Measurements from ENCODE around the gene NEURL1. TPM values are rescaled to one million over a fixed set of nuclear protein-coding genes. Genes with fewer than 3 reads are reported as not detected.
A peak's percentile ranks its signal among the peaks of the same experiment; 100 is the strongest.

NEURL1 gene
- total RNA-seq, 1 experiment from 2014 or later: not detected

DNA sequence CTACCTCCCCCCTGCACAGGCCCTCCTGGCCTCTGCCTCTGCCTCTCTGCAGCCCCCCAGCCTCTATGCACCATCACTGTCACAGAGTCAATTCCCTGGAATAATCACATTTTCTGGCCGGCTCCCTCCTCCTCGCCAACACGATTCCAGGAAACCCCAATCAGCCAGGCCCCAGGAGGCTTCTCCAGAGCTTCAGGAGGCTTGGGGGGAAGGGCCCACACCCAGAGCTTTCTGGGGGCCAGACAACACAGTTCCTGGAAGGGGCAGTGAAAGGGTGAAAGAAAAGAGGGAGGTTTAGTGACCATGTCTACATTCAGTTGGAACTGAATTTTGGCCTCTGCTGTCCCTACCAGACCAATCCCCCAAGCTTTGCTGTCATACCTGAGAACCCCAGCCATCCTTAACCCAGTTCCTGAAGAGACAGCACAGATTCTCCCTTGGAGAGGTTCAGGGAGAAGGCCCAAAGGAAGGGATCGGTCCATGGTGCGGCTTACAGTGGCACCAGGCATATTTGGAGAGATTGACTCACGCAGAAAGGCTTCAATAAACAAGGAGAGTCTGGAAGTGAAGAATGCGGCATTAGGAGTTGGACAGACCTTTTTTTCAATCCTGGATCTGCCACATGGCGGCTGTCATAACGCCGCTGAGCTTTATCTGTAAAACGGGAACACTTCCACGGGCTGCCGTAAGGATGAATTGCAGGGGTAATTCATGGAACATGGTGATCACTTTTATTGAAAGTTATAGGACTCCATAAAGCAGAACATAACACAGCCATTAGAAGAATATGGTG is 89.0 kb downstream of the NEURL1 start:
- DNase-seq (ENCODE audit: low read depth): no peak

DNA sequence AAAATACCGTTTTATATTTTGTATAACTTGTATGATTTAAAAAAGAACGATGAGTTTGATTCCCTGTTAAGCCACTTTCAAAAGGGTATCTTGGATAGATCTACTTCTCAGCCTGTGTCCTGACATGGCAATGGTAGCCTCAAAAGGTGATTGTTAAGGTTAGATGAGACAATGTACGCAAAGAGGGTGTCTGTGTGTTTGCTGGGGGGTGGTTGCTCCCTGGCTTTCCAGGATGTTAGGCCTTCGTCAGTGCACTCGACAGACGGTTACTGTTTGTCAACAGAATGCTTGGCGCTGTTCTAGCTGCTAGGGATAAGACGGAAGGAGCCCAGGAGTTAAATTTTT is 90.3 kb downstream of the NEURL1 start:
- DNase-seq (ENCODE audit: low read depth): no peak

DNA sequence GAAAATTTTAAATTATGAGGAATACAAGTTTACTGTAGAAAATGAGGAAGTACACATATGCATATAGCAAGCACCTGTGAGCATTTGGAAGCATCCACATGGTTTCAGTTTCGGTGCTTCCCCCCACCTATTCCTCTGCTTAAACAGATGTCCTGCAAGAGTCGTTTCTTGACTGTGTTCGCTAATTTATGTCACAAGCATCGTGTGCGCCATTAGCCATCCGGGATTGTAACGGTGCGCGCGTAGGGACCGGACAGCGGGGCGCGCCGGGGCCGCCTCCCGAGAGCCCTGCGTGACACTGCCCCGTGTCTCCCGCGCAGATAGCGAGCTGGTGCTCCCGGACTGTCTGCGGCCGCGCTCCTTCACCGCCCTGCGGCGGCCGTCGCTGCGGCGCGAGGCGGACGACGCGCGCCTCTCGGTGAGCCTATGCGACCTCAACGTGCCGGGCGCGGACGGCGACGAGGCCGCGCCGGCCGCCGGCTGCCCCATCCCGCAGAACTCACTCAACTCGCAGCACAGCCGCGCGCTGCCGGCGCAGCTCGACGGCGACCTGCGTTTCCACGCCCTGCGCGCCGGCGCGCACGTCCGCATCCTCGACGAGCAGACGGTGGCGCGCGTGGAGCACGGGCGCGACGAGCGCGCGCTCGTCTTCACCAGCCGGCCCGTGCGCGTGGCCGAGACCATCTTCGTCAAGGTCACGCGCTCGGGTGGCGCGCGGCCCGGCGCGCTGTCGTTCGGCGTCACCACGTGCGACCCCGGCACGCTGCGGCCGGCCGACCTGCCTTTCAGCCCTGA is 90.9 kb downstream of the NEURL1 start:
- no peak for DNase-seq (ENCODE audit: low read depth)

DNA sequence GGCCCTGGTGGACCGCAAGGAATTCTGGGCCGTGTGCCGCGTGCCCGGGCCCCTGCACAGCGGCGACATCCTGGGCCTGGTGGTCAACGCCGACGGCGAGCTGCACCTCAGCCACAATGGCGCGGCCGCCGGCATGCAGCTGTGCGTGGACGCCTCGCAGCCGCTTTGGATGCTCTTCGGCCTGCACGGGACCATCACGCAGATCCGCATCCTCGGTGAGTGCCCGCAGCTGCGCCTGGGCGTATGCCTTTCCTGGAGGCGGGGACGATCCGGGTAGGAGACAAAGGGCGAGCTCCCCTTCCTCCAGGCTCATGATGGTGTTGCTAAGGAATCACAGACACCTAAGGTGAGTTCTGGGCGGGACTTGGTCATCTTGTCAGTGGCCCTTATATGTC is 91.5 kb downstream of the NEURL1 start:
- DNase-seq (ENCODE audit: low read depth): no peak

DNA sequence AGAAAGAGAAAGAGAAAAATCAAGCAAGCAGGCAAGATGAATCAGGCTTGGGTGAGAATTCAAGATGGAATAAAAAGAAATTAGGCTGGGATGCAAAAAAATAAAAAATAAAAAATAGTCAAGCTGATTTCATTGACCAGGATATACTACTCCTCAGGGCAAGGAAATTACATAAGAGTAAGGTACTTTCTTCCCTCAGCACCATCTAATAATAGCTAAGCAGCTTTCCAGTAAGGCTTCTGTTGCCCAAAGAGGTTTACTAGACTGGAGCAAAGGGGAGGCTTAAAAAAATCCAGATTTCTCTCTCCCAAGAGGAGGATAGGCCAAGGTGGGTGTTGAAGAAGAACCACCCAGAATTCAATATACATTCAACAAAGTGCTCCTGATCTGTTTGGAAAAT is 93.6 kb downstream of the NEURL1 start:
- no peak for DNase-seq (ENCODE audit: low read depth)

DNA sequence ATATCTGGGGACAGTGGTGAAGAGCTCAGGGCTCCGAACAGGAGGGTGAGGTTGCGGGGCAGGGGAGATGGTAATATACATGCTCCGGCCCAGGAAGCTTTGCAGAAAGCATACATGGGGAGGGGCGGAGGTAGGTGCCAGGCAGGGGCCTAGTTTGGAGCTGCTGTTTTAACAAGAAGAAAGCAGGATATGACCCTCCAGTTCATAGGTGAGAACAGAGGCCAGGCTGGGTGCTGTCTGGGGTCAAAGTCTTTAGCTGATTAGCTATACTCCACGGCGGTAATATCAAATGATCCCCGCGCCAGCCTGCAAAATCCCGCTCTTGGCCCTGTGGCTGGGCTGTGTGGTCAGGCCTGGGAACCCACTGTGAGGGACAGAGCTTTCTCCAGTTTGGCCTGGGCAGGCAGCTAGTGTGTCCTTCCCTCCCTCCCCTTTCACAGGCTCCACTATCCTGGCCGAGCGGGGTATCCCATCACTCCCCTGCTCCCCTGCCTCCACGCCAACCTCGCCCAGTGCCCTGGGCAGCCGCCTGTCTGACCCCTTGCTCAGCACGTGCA is 95.6 kb downstream of the NEURL1 start:
- no peak for DNase-seq (ENCODE audit: low read depth)

DNA sequence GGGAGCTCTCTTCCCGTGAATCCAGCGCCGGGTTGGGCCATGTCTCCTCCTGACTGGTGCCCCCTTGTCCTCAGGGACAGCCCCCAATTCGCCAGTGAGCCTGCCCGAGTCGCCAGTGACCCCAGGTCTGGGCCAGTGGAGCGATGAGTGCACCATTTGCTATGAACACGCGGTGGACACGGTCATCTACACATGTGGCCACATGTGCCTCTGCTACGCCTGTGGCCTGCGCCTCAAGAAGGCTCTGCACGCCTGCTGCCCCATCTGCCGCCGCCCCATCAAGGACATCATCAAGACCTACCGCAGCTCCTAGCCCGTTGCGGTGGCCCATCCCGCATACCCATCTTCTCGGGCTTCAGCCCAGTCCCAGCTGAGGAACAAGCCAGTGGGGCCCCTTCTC is 96.6 kb downstream of the NEURL1 start:
- no peak for DNase-seq (ENCODE audit: low read depth)

DNA sequence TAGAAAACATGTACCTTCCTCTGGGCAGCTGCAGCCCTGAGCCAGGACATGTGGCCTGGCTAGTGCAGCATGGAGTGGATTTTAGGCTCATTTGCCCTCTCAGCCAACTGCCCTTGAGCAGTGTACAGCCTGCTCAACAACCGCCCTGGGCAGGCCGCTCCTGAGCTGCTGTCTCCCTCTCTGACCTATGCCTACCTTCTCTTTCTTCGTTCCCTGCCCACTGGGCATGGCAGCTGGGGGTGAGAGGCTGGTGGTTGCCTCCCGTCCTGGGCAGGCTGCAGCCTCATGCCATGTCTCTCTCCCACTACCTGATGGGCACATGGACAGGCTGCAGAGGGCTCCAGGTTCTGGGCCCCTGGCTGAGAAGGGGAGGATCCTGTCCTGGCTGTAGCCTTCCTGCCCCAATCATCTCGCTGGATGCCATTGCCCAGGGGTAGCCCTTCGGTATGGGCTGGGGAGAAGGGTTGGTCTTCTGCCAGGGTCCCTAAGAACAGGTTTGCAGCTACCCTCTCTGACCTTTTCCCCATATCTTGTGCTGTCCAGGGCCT is 97.3 kb downstream of the NEURL1 start:
- DNase-seq (ENCODE audit: low read depth): no peak

DNA sequence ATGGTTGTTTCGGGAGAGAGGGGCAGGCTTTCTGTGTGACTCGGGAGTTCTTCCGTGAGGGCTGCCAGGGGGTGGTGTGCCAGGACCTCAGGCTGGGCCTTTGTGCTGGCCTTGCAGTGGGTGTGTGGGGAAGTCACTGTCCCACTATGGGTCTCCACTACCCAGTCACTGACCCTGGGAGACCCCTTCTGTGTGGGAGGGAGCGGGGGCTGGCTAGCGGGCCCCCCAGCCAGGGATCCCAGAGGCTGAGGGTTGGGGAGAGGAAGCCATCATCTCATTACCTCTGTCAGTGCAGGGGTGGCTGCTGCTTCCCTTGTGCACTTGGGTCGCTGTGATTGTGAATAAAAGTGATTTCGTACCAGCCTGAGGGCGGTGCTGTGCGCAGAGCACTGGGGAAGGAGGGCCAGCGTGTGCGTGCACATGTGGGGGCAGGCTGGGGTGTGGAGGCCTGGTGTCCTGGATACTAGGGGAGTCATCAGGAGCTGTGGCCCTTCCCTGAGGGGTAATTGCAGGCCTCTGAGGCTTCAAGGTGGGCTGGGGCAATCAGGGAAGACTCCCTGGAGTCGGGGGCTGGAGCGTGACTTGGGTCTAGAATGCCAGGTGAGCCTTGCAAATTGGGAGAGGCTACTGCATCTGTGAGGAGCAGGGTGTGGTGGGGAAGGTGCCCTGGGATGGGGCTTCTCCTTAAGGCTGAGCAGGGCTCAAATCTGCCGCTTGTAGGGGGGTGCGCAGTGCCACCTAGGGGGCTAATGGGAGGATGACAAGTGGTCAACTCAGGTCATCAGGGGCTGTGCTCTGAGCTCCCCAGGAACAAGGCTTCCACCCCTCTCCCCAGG is 98.9 kb downstream of the NEURL1 start:
- DNase-seq (ENCODE audit: low read depth): peak; percentile 45

DNA sequence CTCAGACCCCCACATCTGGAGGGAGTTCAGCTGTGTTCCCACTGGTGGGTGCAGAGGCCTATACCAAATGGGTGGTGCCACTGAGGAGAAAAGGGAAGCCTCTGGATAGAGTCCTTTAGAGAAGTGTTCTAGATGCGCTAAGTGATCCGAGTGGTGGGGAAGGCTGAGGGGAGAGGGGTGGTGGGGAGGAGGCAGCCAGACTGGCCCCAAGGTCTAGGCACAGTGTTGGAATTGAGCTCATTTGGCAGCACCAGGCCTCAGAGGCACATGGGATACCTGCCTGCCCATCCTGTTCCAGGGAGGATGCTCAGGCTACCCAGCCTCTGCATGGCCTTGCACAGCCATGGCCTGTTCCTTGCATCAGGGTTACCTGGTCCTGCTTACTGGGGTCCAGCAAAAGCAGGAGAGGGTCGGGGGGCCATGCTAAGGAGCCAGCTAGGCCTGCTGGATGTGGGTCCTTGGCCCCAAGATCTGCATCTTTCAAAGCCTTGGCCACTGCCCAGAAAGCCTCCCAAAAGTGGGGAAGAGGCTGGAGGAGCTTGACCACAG is 99.6 kb downstream of the NEURL1 start:
- no peak for DNase-seq (ENCODE audit: low read depth)

DNA sequence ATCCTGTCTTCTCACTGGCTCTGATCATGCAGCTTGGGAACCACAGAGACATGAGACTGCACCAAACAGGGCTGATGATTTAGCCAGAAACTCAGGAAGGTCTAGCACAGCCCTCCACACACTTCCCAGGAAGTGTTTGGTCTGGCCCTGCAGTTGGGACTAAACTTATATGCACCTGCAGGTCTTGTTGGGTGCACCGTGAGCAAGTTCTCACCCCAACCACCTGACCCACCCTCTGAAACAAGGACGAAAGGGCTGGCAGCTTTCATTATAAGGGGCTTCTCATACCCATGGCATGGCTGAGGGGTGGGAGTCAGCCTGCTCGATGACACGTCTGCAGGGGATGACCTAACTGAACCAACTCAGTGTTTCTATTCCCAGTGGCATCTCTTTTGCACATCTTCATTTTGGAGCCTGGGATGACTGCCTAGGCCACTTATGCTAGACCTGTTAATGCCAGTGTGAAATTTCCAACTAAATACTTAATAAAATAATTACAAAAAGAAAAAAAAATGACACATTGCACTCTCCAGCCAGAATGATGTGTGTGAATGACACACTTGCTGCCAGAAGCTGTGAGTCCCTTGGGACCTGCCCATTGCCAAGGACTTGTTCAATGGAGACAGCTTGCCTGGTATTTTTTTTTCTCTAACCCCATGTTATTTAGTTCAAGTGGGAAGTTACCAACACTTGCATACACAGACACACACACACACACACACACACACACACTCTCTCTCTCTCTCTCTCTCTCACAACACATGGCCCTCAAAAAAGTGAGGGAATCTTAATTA is 102.6 kb downstream of the NEURL1 start:
- no peak for DNase-seq (ENCODE audit: low read depth)

DNA sequence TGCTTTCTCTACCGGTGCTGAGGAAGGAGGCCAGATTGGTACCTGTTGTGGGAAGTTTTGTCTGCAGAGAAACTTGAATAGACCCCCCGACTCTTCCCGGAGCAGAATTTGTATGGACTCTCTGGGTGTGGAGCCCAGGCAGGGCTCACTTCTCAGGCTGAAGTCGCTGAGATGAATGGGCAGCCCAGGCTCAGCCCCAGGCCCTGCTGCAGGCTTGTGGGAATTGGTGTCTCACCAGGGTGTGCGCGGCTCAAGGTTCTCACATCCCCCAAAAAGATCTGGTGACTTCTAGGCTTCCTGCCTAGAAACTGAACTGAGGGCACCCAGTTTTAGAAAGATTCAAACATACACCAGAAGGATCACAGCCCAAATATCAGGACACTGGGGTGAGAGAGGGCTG is 103.5 kb downstream of the NEURL1 start:
- DNase-seq (ENCODE audit: low read depth): no peak

DNA sequence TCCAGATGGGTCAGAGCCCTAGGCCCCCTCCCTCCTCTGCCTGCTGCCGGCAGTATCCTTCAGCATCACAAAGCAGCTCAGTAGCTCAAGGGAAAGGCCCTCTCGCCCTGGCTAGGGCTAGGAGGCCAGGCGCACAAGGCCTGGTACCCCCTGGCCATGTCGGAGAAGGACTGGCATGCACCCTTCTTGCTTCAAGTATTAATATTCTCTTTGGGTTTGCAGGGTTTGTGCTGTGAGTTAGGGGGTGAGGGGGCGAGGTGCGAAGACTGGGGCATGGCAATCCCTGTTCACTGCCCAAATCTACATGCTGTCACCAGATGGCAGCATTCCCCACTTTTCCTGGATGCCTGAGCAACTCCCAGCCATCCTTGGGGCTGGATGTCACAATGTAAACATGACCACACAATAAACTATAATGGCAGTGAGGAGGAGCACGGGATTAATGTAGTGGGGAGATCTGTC is 105.2 kb downstream of the NEURL1 start:
- DNase-seq (ENCODE audit: low read depth): peak; percentile 57

DNA sequence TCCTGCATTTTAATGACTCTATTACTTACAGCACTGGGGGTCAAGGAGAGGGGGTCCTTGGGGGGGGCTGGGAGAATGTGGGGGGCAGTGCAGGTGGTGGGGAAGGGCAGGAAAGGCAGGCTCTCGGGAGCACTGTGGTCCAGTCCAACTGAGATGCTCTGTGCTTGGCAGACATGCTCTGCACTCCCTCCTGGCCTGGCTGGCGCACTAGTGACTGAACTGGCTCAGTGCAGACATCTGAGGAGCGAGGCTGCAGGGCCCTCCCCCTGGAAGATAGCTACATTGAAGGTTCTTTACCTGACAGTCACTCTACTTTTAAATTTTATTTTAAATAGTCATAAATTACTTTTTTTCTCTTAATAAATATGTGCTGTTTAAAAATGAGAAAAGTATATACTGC is 105.7 kb downstream of the NEURL1 start:
- no peak for DNase-seq (ENCODE audit: low read depth)

DNA sequence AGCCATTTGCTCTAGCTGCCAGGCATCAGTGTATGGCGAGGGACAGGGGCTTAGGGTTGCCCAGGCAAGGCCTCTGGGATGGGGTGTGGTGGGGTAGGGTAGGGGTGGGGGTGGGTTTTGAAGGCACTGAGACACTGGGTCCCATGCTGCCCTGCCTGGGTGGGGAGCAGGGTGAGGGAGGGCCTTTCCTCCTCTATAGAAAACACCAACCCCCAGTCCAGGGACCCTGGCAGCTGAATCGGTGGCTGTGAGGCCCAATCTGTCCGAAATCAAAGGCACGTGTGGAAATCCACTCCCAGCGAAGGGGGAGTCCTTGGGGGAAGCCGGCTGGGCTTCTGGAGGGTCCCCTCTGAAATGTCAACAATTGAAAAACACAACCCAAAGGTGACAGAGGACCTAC is 106.4 kb downstream of the NEURL1 start:
- DNase-seq (ENCODE audit: low read depth): no peak

DNA sequence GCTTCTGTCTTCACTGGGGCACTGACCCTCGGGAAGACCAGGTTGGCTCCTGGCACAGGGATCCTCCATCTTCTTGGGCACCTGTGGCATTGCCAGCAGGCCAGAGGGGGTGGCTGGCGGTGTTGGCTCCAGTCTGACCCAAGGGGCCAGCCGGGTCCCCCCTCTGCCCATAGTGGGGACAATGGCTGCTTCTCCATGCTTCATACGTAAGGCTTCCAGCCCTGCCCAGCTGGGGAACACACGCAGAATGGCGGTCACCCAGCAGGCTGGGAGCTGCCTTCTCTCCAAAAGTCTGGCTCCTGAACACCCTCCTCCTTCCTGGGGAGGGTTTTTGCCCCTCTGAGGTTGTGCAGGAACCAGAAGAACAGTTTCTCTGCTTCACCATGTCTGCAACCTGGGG is 106.8 kb downstream of the NEURL1 start:
- DNase-seq (ENCODE audit: low read depth): no peak

DNA sequence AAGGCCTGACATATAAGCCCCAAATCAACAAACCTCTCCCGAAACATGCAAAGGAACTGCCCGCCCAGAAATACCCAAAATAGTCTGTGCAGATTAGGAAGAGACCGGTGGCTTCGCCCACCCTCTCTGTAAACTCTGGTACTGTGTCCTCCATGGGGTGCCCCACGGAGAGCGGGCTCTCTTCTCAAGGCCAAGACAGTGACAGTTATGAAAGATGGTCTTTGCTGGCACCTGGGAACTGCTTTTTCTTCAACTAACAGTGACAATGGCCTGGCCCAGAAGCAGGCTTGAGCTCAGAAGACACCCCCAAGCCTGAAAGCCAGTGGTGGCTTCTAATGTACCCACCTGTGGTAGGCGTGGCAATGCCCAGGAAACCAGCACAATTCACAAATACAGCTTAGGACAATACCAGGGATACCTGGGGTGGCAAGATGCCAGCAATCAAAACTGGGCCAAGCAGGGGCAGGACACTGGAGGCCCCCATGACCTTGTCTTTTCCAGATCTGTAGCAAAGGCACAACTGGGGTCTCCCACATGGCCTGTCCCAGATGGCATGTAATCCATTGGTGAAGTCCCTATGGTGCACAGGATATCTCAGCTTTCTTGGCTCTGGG is 107.6 kb downstream of the NEURL1 start:
- no peak for DNase-seq (ENCODE audit: low read depth)

DNA sequence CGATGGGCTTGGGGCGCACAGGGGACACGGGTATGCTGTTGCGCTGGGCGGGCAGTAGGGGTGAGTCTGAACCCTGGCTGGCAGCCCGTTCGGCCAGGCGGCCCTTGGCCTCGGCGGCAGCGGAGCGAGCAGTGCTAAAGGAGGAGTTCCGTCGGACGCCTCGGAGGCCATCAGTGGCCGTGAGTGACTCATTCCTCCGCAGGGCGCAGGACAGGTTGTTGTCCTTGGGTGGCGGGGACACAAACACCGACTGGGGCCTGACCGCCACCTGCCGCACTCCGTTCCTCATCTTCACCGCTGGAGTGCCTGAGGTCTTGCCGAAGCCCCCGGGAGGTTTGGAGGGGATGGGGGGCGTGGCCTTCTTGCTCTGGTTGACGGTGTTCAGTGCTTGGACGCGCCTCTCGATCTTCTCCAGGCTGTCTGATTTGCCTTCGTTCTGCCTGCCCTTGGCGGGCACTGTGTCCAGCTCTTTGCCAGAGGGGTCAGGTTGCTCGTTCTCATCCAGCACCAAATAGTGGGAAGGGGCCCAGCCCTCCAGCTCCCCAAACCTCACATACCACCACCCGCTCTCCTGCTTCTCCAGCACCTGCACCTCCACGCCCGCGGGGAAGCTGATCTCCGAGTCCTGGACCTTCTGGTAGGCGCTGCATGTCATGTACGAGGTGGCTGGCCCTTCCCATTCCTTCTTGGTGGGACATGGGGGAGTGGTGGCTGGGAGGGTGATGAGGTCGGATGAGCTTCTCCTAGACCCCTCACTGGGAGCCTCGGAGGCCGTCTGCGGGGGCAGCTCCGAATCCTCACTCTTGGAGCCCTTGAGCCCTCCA is 108.7 kb downstream of the NEURL1 start:
- no peak for DNase-seq (ENCODE audit: low read depth)

DNA sequence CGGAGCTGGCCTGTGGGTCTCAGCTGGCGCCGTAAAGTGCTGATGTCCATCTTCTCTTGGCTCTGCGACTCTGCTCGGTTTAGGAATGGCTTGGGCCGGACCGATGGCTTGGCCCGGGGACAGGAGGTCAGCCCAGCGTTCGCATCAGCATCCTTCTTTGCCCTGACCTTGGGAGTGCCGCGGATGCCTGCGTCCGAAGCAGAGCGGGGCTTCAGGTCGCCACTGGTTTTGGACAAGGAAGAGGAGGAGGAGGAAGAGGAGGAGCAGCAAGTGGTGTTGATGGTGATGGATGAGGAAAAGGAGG is 109.3 kb downstream of the NEURL1 start:
- DNase-seq (ENCODE audit: low read depth): no peak

DNA sequence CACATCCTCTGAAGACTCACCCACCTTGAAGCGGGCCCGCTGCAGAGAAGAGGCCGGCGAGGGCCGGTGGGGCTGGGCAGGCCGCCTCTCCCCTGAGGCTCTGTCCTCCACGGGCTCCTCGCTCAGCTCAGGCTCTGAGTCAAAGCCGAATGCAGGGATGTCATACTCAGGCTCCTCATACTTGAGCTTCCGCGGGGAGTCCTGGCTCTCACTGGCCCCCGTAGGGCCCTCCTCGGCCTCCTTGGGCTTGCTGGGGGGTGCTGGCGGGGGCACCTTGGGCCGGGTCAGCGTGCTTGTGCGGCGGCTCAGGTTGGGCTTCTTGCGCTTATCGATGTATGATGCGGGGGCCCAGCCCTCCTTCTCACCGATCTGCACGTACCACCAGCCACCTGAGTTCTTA is 109.9 kb downstream of the NEURL1 start:
- no peak for DNase-seq (ENCODE audit: low read depth)

Measured in Daoy (cell line).